ENCODE measurements around the gene ALDH3B1. TPM values are rescaled to one million over a fixed set of nuclear protein-coding genes. Genes with fewer than 3 reads are reported as not detected.

The ALDH3B1 gene
- total RNA-seq, 4 donors from 2014 or later: 3.0 to 6.6 (median 3.5) TPM

GRCh38 chr11:68043349-68044144, 33.4 kb downstream of the ALDH3B1 start:
- no peak overlapping the region for H3K4me3 ChIP-seq (replicated peaks in 1 of 3)
- H3K36me3 ChIP-seq: peaks cover 10 to 12% of the 10 kb centered on the region in 2 donors
- DNase-seq: no peak
- no peak for TF ChIP-seq CTCF (IDR thresholded peaks at IDR 0.05)
- TF ChIP-seq POLR2A (IDR thresholded peaks at IDR 0.05): no peak
- H3K9me3 ChIP-seq: no peaks in the 10 kb centered on the region
- no peaks in the 10 kb centered on the region for H3K27me3 ChIP-seq
- intact Hi-C loops (cut with DNase I): loop anchor here (5.0 kb wide), 1 partner anchor 79 kb away; the partner anchor contains the start of gene CHKA
- no peak overlapping the region for H3K27ac ChIP-seq
- H3K4me1 ChIP-seq: peaks cover 14 to 23% of the 10 kb centered on the region in 2 donors
- WGBS, 2 donors: 89 to 90% methylated on average over 17 to 34 of the region's 36 CpGs

GRCh38 chr11:68044145-68044813, 34.2 kb downstream of the ALDH3B1 start:
- no peak for DNase-seq
- intact Hi-C loops (cut with DNase I): loop anchor here (5.0 kb wide), 1 partner anchor 78 kb away; the partner anchor contains the start of gene CHKA
- Histone ChIP-seq H3K4me1 (peaks cover 11 to 17% of the 10 kb centered on the region in 2 donors), H3K9me3 (no peaks in the 10 kb centered on the region), H3K27me3 (no peaks in the 10 kb centered on the region), H3K27ac (no peak overlapping the region), H3K4me3 (replicated peaks in 1 of 3) (no peak overlapping the region), H3K36me3 (peaks cover 10 to 17% of the 10 kb centered on the region in 2 donors)
- no peak for TF ChIP-seq POLR2A (IDR thresholded peaks at IDR 0.05)
- TF ChIP-seq CTCF (IDR thresholded peaks at IDR 0.05): no peak
- WGBS, 2 donors: 88 to 91% methylated on average over 13 to 24 of the region's 24 CpGs

- Histone ChIP-seq H3K4me1 (peaks cover 10 to 11% of the 10 kb centered on the region in 2 donors), H3K27me3 (no peaks in the 10 kb centered on the region), H3K27ac (no peak overlapping the region), H3K4me3 (replicated peaks in 1 of 3) (no peak overlapping the region), H3K9me3 (no peaks in the 10 kb centered on the region), H3K36me3 (peaks cover 10 to 21% of the 10 kb centered on the region in 2 donors)
- no peak for DNase-seq
- WGBS, 2 donors: 96 to 98% methylated on average over 9 to 13 of the region's 18 CpGs
- TF ChIP-seq POLR2A (IDR thresholded peaks at IDR 0.05) (no peak), CTCF (IDR thresholded peaks at IDR 0.05) (no peak)
- intact Hi-C loops (cut with DNase I): loop anchor here (5.0 kb wide), 1 partner anchor 77 kb away; the partner anchor contains the start of gene CHKA
Observed at GRCh38 chr11:68044898-68045351, 34.8 kb downstream of the ALDH3B1 start.

- TF ChIP-seq POLR2A (IDR thresholded peaks at IDR 0.05): no peak
- no peak for TF ChIP-seq CTCF (IDR thresholded peaks at IDR 0.05)
- no peaks in the 10 kb centered on the region for H3K9me3 ChIP-seq
- no peak overlapping the region for H3K27ac ChIP-seq
- peaks cover 14 to 21% of the 10 kb centered on the region in 2 donors for H3K36me3 ChIP-seq
- intact Hi-C loops (cut with DNase I): no loop called here
- peaks cover 7 to 17% of the 10 kb centered on the region in 2 donors for H3K4me1 ChIP-seq
- 87 to 91% methylated on average over 16 to 29 of the region's 37 CpGs for whole genome bisulfite sequencing, 2 donors
- no peak for DNase-seq
- no peak overlapping the region for H3K4me3 ChIP-seq (replicated peaks in 1 of 3)
- H3K27me3 ChIP-seq: no peaks in the 10 kb centered on the region
Observed at GRCh38 chr11:68047437-68048290, 37.5 kb downstream of the ALDH3B1 start.
